ENCODE data around the gene ALPK1. TPM values are rescaled to one million over a fixed set of nuclear protein-coding genes. Genes with fewer than 3 reads are reported as not detected.
"Not testable (repeated sequence)": the region's sequence is repeated elsewhere in the genome, so short reads cannot be mapped to it uniquely, and the experiment has no call there.

The ALPK1 gene
- polyA plus RNA-seq, 1 donor from 2014 or later, result 4.5 TPM

DNA sequence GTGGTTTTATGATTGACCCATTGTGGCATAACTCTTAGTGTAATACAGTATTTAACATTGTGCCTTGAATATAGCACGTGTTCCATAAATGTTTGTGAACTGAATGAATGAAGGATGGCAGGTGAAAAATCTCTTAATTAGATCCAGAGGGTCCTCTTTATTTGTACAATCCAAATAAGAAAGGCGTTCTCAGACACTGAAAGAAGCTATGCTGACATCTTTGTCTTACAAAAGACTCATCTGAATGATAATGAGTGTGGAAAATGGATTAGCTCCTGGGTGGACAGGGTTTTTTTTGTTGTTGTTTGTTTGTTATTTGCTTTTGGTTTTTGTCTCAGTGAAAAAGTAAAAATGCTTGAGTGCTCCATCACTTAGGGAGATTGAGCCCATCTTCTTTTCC is 156.2 kb downstream of the ALPK1 start:
- H3K27me3 Mint-ChIP-seq, result no peaks in the 10 kb centered on the region
- no peak overlapping the region for H3K27ac Mint-ChIP-seq
- no peak overlapping the region for H3K4me3 Mint-ChIP-seq
- H3K4me1 Mint-ChIP-seq, result no peaks in the 10 kb centered on the region
- H3K36me3 Mint-ChIP-seq, result peaks cover 6% of the 10 kb centered on the region
- peaks cover 0 to 8% (median 3%) of the 10 kb centered on the region in 3 donors for H3K9me3 Mint-ChIP-seq

DNA sequence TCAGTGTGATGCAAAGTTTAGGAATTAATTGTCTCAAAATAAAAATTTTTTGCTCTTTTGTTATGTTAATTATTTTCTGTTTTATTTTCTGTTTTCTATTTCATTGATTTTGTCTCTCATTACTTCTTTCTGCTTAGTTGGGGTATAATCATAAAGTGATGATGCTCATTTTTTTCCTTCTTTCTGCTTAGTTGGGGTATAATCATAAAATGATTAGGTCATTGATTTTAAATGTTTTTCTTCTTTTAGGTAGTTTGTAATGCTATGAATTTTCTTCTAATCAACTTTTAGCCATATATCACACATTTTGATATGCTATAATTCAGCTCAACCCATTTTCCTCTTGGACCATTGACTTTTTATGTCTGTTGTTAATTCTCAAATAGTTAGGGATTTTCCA is 175.1 kb downstream of the ALPK1 start:
- Mint-ChIP-seq H3K27me3 (peaks cover 4% of the 10 kb centered on the region), H3K4me3 (no peak overlapping the region), H3K4me1 (no peaks in the 10 kb centered on the region), H3K36me3 (peaks cover 2% of the 10 kb centered on the region), H3K9me3 (peaks cover 0 to 2% (median 0%) of the 10 kb centered on the region in 3 donors), H3K27ac (no peak overlapping the region)

DNA sequence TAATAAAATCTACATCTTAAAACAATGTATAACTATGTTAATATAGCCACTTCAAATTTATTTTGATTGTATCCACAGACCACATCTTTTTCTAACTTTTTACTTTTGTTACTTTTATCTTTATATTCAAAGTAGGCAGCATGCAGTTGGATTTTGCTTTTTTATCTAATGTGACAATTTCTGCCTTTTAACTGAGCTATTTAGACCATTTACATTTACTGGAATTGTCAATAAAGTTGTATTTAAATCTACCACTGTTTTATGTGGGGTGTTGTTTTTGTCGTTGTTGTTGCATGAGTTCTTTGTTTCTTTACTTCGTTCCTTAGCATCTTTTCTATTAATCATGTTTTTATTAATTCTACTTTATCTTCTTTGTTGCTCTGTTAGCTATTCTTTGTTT is 176.8 kb downstream of the ALPK1 start:
- Mint-ChIP-seq H3K4me3 (no peak overlapping the region), H3K36me3 (peaks cover 2% of the 10 kb centered on the region), H3K27ac (no peak overlapping the region), H3K27me3 (peaks cover 4% of the 10 kb centered on the region), H3K4me1 (no peaks in the 10 kb centered on the region), H3K9me3 (no peaks in the 10 kb centered on the region)

DNA sequence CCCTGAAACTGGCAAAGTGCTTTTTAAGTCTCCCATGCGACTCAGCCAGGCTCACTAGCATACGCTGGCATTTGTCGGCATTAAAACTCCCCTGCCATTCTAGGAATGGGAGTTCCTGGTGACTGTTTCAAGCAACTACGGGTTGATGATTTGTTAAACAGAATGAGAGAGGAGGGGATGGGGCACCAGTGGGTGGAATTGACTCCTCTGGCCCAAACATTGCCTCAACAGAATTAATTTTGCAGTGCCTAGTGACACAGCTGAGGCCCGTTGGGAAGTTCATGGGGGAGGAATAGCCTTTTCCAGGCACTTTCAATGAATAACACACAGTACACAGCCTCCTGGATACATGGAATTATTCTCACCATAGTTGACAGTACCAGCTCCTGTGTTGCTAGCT is 188.8 kb downstream of the ALPK1 start:
- peaks cover 0 to 1% (median 0%) of the 10 kb centered on the region in 3 donors for H3K4me1 Mint-ChIP-seq
- no peak overlapping the region for H3K27ac Mint-ChIP-seq
- H3K27me3 Mint-ChIP-seq, result peaks cover 4% of the 10 kb centered on the region
- peaks cover 2 to 20% (median 2%) of the 10 kb centered on the region in 3 donors for H3K9me3 Mint-ChIP-seq
- H3K36me3 Mint-ChIP-seq, result peaks cover 5% of the 10 kb centered on the region
- H3K4me3 Mint-ChIP-seq, result no peak overlapping the region

DNA sequence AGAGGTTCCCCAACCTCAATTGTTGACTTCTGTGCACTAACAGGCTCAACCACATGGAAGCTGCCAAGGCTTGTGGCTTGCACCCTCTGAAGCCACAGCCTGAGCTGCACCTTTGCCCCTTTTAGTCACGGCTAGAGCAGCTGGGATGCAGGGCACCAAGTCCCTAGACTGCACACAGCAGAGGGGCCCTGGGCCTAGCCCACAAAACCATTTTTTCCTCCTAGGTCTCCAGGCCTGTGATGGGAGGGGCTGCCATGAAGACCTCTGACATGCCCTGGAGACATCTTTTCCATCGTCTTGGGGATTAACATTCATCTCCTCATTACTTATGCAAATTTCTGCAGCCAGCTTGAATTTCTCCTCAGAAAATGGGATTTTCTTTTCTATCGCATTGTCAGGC is 193.6 kb downstream of the ALPK1 start:
- H3K27ac Mint-ChIP-seq, H3K4me3 Mint-ChIP-seq, H3K27me3 Mint-ChIP-seq, H3K36me3 Mint-ChIP-seq, H3K4me1 Mint-ChIP-seq: not testable (repeated sequence)
- H3K9me3 Mint-ChIP-seq, result peaks cover 4 to 18% (median 5%) of the 10 kb centered on the region in 3 donors

Other genes starting within 250 kb of the ALPK1 start
- 1.2 TPM for gene FAM241A, start 151.9 kb upstream of the ALPK1 start, polyA plus RNA-seq
- gene AP1AR, start 65.6 kb upstream of the ALPK1 start, polyA plus RNA-seq, result 17.4 TPM
- 103 TPM for gene TIFA, start 11.5 kb upstream of the ALPK1 start, polyA plus RNA-seq
- not detected for gene NEUROG2, start 218.8 kb downstream of the ALPK1 start, polyA plus RNA-seq